DMS114 treated with DMSO at 0.1 percent for 48 hours (cell line): Measurements from ENCODE around the gene CEACAM4.

ENCODE experiments used
- DNase-seq: peaks from one replicate; lab custom pipeline; 2025; ENCODE audit not compliant: unreplicated experiment; lab: John Stamatoyannopoulos, UW

CEACAM4 gene

DNA sequence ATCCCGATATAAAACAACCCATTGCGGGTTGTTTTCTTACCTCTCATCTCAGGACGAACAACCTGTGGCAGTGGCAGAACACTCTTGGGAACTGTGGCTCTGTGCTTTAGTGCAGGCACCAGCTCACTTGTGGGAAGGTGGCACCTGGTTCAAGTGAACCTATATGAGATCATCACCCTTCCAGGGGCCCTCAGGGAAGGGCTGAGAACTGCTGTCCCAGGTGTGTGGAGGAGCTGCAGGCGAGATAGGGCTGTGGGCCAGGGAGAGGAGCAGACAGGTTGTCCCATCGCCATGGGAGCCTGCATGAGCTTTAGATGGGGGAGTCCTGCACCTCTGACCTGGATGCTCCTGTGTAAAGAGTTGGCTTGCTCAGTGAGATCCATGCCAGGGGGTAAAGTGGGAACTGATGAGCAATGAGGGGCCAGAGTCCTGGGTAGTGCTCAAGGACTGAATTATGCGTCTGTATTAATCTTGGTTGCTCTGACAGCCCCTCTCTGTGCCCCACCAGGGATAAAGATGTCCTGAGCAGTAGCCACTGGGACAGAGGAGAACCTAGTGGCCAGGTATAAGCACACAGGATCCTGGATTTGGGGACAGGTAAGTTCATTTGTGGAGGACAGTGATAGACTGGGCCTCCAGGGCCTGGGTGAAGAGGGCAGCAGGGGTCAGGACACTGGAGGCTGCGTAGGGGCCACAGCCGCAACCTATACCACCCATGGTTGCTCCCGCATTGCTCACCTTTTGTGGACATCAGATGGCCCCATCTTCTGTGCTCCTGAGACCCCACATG is 8.7 kb downstream of the CEACAM4 start:
- DNase-seq, result no peak

DNA sequence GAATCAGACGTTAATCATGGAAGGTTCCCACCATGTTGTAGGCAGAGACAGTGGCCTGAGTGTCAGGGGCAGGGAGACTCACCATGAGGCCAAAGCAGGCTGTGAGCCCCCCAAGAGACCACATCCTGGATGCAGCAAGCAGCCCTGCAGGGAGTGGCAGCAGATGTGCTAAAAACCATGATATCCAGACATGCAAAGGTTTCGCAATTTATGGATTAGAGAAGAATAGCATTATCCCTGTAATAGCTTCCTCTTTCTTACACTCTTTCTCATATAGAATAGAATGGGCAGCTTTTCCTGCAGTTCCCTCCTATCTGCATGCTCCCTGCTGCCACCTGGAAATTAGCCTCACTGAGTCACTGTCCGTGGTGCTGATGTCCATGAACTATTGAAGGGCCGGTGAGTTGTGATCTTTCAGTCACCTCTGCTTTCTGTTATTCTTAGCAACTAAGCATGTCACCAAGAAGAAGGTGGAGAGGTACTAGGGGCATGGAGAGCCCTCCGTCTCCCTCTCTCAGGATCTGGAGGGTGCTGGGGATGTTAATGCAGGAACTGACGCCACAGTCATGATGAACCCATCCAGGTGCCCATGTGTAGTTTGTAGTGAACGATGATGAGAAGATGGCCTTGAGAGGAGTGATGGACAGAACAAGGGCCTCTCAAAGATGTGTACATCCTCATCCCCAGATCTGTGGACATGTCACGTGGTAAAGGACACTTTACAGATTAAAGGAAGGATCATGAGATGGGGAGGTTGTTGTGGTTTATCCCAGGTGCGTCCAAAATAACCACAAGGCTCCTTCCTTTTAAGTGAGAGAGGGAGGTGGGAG is 9.9 kb downstream of the CEACAM4 start:
- DNase-seq, result no peak

DNA sequence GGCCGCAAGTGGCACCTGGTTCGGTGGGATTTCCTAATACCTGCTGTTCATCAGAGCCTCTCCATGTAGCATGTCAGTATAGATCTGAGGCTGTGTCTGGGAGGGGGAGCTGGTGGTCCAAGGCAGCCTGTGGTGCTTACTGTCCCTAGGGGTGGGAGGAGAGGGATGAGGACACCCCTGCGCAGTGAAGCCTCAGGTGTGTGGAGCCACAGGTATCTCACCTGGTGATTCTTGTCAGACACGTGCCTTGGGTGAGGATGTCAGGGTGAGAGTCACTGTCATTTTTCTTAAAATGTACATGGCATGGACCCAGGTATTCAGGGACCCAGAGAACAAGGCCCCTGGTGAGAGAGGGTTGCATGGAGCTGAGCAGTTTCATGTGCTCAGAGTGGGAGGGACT is 11.7 kb downstream of the CEACAM4 start:
- DNase-seq, result no peak

DNA sequence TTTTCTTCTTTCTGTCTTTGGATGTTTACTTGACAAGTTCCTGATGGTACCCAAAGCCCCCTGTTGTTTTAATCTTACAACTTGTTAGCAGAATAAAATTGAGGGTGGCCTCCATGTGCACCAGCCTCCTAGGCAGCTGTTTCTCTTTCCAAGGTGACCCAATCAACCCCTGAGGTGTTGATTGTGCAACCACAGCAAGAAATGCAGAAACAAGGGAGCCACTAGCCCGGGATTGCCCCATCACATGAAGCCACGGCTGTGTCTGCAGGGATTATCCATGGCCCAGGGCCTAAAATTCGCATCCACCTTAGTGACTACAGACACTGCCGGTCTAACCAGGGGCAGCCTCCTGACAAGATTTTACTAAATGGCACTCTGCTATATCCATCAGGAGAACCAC is 14.4 kb downstream of the CEACAM4 start:
- DNase-seq, result no peak

DNA sequence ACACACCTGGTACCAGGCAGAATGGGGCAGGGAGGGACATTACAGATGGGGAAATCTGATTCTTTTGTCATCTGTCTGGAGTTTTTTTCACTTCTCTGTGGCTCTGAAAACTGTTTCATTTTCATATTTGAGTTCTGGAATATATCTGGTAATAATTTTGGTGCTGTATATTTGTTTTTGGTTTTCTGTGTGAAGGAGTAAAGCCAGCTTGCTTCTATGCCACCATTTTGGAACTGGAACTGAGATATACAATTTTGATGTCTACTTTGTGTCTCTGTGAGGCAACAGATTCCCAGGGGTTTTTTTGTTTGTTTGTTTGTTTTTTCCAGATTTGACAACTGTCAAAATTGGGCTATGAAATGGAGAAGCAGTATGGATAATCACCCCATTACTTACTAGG is 16.1 kb downstream of the CEACAM4 start:
- no peak for DNase-seq

DNA sequence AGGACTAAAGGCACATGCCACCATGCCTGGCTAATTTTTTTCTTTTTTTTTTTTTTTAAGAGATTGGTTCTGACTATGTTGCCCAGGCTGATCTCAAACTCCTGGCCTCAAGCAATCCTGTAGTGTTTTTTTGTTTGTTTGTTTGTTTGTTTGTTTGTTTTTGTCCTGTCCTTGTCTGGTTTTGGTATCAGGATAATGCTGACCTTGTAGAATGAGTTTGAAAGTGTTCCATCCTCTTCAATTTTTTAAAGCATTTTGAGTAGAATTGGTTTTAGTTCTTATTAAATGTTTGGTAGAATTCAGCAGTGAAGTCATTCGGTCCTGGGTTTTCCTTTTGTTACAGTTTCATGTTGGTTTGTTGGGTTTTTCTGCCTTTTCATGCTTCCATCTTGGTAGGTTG is 19.2 kb downstream of the CEACAM4 start:
- no peak for DNase-seq

DNA sequence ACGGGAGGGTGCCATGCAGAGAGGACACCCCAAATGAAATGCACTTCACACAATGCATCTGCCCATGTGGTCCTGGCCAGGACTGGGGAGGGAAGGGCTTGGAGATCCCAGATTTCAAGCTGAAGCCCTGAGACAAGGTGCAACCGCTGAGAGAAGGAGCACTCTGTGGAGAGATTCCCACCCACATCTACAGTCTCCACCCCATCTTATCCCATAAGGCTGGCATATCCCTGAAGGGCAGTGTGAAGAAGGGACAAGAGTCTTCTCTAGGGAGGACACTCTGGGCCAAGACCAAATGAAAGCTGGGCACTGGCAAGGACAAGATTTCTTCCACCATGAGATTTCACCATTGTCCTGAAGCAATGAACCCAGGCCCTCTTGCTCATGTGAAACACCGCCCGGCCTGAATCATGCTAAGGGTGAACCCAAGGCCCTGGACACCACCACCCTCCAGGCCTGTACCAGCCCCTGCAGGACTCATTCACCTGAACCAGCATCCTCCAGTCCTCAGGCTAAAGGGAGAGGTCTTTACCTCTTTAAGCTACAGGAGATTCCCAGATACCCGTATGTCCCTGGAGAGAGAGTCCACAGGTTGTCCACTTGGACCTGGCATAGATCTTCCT is 20.5 kb downstream of the CEACAM4 start:
- no peak for DNase-seq

DNA sequence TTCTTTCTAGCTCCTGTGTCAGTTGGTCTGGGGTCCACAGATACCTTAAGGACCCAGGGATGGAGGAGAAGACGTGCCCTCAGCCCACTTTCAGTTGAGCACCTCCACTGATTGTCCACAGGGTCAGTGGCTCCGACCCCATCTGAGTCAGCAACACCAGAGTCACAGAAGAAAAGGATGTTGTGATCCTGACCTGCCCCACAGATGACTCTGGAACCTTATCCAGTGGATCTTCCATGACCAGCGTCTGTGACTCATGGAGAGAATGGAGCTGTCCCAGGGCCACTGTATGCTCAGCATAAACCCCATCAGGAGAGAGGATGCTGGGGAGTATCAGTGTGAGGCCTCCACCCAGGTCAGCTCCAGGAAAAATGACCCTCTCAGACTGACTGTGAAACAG is 22.0 kb downstream of the CEACAM4 start:
- DNase-seq, result no peak

DNA sequence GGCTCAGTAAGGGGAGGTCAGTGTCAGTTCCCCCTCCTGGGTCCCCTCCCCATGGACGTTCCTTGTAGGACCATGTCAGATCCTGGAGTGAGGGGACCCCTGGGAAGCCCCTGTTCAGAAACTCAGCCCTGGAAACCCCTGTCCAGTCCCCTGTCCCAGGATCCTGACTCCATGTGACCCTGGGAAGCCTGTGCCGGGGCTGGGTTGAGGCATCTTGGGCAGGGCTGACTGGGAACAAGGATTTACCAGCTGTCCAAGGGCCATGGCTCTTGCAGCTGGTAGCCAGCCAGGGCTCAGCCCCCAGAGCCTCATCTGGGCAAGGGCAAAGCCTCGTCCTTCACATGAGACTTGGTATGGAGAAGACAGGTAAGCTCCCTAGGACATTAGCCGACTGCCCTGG is 25.1 kb downstream of the CEACAM4 start:
- no peak for DNase-seq

DNA sequence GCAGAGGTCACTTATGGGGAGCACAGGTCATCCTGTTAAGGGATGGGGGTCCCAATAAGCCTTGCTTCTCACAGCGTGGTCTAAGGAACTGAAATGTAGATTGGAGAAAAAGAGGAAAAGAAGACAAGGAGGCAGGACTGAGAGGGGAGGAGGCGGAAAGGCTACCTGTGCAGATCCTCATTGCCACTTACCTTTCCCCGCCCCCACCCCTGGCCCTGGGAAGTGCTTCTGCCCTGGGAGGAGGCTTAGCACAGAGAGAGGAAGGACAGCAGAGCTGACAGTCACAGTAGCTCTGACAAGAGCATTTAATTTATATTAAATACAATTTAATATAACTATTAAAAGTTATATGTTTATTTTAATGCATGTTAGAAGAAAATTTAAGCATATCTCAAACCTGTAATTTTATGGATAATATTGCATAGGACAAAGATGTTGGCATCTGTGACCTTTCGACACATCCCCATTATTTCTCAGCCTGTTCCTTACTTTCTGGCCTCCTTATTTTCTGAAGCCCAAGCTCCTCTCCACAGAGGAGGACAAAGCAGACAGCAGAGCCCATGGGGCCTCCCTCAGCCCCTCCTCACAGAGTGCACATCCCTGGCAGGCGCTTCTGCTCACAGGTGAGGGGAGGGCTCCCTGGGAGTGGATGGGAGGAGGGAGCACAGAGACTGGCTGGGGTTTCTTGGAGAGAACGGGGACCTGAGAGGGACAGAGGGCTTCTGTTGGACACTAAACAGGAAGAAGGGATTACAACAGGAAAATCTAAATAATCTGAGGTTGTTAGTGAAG is 27.5 kb downstream of the CEACAM4 start:
- no peak for DNase-seq

DNA sequence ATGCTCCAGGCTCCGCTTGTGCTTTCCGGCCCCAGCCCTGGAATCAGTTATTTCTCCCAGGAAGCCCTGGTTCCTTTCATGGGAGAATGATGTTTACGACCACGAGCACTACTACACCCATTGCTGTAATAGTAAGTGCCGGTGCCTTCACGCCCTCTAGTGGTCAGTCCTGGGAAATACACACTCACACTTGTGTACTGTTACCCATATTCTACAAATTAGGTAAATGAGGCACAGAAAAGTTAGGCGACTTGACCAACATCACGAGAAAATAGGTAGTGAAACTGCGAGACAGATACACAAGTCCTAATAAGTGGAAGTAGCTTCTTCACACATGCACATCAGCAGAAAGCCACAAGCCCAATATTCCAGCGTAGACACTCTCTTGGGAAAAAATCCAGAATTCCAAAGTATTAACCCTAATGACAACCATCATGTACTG is 29.3 kb downstream of the CEACAM4 start:
- DNase-seq, result peak; percentile 66

DNA sequence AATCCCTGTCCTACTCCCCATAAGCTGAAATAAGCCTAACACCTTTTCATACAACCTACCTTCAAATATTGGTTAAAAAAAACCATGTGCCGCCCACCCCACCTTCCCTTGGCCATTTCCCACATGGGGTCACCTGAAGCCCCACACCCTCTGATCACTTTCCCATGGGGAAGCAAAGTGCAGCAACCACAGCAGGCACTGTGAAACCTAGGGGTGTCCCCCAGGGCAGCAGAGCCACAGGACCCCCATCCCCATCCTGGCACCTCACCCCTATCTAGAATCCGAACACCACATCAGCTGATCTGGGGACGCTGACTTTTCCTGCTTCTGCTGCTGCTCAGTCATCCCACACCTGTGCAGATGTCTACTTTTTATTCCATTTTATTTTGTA is 31.0 kb downstream of the CEACAM4 start:
- DNase-seq, result no peak

DNA sequence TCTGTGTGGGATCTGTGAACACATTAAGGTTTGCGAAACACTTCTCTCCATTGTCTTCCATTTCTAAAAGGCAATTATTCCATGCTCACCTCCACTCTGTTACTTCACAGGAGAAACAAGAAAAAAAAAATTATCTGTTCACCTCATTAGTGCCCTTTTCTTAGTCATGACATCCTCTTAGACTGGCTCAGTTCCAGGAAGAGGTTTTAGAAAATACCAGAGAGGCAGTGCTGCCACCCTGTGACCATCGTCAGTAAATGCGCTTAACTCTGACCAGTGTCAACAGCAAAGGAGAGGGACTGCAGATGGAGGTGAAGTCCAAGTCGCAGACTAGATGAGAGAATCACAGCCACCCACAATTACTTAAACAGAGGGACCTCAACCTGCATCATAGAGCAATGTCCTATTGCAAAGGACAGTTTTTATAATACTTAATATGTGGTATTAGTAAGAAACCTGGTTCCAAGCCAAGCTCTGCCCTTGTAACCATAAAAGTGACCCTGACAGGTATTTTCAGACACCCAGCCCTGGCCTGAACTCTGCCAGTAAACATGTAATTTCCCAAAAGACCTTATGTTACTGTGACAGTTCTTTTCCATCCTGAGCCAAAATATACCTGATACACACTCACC is 31.5 kb downstream of the CEACAM4 start:
- peak; percentile 72 for DNase-seq

DNA sequence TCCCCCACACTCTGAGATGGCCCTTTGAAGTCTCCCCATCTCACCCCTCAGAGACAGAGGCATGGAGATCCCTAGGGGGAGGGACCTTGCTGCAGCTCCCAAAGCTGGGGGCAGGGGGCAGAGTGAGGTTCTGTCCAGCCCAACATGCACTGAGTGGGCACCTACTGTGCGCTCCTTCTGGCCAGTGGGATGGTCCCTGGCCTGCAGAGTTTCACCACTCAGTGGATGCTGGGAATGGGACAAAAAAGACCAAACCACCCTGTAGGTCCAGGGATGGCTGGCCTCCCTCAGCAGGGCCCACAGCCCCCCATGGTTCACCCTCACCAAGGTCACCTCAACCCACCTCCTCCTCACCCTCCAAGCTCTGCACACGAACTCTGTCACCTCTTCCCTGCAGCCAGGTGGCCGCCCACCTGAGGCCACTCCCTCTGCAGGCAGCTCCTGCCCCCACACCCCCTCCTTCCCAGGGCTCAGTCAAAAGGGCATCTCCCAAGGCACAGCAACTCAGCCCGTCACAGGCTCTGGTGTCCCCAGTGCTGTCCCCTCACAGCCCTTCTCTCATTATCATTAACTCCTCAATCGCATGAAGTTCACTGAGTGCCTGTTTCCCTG is 34.8 kb downstream of the CEACAM4 start:
- DNase-seq, result no peak

DNA sequence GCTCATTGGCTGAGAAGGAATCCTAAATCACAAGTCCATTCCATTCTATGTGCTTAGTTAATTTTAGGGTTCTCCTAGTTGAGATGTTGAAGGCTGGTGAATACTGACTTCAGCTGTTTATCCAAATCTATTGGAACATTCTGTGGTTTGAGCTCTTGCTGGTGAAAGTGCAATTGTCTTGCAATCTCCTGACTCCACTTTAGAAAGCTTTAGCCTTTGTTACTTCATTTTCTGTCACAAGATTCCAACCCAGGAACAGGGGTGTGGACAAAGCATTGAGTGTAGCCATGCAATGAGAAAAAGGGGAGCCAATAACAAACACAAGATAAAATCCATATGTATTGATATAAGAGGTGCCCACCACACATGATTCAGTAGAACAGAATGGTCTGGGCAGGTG is 35.9 kb downstream of the CEACAM4 start:
- no peak for DNase-seq

DNA sequence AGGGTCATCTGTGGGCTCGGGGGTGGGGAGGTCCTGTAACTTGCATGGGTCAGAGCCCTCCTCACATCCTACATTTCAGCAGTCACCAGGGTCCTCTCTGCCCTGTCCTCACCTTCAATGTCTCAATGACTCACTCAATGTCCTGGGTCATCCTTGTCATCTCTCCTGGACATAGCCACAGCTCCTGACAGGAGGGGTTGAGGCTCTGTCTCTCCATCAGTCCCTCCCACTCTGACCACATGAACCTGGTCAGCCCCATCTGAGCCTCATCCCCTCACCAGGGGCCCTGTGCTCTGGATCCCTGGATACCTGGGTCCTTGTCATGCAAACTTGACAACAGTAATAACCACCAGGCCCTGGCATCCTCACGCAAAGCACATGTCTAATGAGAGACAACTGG is 37.5 kb downstream of the CEACAM4 start:
- DNase-seq, result no peak

DNA sequence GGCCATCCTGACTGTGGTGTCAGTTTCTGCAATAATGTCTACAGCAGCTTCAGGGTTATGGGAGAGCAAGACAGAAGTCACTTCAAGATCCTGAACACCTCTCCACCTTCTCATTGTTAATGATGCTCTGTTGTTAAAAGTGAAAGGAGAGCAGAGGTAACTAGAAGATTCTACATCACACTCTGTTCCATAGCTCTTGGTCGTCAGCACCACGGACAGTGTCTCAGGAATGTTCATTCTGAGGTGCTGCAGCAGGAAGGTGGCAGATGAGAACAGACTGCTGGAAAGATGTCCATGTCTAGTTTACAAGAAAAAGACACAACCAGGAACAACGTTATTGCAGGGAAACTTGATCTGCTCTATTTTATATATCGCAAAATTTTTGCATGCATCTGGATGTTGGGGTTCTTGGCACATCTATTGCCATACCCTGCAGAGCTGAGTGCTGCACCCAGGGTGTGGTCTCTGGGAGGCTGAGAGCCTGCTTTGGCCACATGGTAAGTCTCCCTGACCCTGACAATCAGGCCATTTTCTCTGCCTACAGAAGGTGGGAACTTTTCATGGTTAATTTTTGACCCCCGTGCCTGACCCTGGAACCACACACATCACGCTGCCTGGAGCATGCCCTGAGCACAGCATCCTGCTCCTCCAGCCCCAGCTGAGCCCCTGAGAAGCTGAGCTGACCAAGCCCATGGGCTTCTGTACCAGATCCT is 38.2 kb downstream of the CEACAM4 start:
- no peak for DNase-seq

DNA sequence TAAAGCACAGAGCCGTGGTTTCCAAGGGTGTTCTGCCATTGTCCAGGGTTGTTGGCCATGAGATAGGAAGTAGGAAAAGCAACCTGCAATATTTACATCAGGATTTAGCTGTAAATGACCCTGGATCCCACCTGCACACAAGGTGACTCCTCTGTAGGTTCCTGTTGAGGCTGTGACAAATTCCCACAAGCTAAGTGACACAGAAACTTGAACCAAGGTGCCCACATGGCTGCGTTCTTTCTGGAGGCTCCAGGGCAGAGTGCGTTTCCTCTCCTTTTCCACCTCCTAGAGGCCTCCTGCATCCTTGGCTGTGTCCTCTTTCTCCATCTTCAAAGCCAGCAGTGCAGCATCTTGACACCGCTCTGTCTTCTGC is 39.0 kb downstream of the CEACAM4 start:
- no peak for DNase-seq

DNA sequence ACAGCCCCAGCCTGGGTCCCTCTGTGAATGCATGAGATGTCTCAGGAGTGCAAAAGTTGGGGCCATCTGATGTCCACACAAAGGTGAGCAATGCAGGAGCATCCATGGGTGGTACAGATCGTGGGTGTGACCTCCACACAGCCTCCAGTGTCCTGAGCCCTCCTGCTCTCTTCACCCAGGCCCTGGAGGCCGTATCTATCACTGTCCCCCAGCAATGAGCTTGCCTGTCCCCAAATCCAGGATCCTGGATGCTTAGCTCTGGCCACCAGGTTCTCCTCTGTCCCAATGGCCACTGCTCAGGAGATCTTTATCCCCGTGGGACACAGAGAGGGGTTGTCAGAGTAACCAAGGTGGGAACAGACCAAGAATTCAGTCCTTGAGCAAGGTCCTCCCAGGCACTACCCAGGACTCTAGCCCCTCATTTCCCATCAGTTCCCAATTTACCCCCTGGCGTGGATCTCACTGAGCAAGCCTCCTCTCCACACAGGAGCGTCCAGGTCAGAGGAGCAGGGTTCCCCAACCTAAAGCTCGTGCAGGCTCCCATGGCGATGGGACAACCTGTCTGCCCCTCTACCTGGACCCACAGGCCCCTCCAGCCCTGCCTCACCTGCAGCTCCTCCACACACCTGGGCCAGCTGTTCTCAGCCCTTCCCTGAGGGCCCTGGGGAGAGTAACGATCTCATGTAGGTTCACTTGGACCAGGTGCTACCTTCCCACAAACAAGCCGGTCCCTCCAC is 39.6 kb downstream of the CEACAM4 start:
- DNase-seq, result no peak
